PC-9 (cell line): ENCODE results near the gene FOXD2. TPM values are rescaled to one million over a fixed set of nuclear protein-coding genes. Genes with fewer than 3 reads are reported as not detected.

Source experiments
- BruUV-seq: library from RNA; stranded (reverse); fragments of 400-500 nt; replicated peaks from 2 replicates; lab custom pipeline; 2021; lab: Mats Ljungman, UMichigan
- CTCF ChIA-PET: fragments of 300-600 bp; sonication (Branson Sonifier 250); formaldehyde crosslinking; loops from one replicate; lab custom pipeline; 2022; ENCODE audit warnings: antibody characterized with exemption; lab: Charles Lee
- POLR2A ChIA-PET: fragments of 300-600 bp; sonication (Branson Sonifier 250); formaldehyde crosslinking; loops from one replicate; lab custom pipeline; 2022; ENCODE audit warnings: antibody characterized with exemption; ENCODE audit not compliant: unreplicated experiment; lab: Charles Lee
- DNase-seq, 2 experiments: peaks; one replicate each; pipeline versions ENCODE4 v3.0.0 to v3.0.0-alpha.2; 2015 to 2022; ENCODE audit warnings: mixed read lengths in 1 of 2
- H2AFZ ChIP-seq: fragments of 200-600 bp; sonication (generic); 2 replicates; pipeline ENCODE4 v1.8.1; 2017; ENCODE audit warnings: antibody characterized with exemption
- H3F3A ChIP-seq: fragments of 200-600 bp; sonication (generic); 2 replicates; pipeline ENCODE4 v1.8.1; 2017; ENCODE audit warnings: antibody characterized with exemption, mild to moderate bottlenecking, low read depth; ENCODE audit not compliant: insufficient read depth
- H3K27ac ChIP-seq: fragments of 200-600 bp; sonication (generic); 2 replicates; pipeline ENCODE4 v1.6.1; 2016; ENCODE audit warnings: mixed run types
- H3K27me3 ChIP-seq: fragments of 200-600 bp; sonication (generic); 2 replicates; pipeline ENCODE4 v1.6.1; 2016; ENCODE audit warnings: low read depth, mixed run types; ENCODE audit not compliant: insufficient read depth
- H3K36me3 ChIP-seq: fragments of 200-600 bp; sonication (generic); 2 replicates; pipeline ENCODE4 v1.6.1; 2016; ENCODE audit warnings: low read depth, mixed run types
- H3K4me1 ChIP-seq: fragments of 200-600 bp; sonication (generic); replicated peaks from 2 replicates; pipeline ENCODE4 v1.6.1; 2016; ENCODE audit warnings: mixed run types; ENCODE audit not compliant: insufficient read depth
- H3K4me2 ChIP-seq: fragments of 200-600 bp; sonication (generic); 2 replicates; pipeline ENCODE4 v1.6.1; 2017; ENCODE audit warnings: mixed run types
- H3K4me3 ChIP-seq: fragments of 200-600 bp; sonication (generic); 2 replicates; pipeline ENCODE4 v1.6.1; 2016; ENCODE audit warnings: mixed run types
- H3K79me2 ChIP-seq: fragments of 200-600 bp; sonication (generic); 2 replicates; pipeline ENCODE4 v1.6.1; 2017; ENCODE audit warnings: low read depth, mixed run types
- H3K9me2 ChIP-seq: fragments of 200-600 bp; sonication (generic); 2 replicates; pipeline ENCODE4 v1.8.1; 2017; ENCODE audit warnings: mild to moderate bottlenecking; ENCODE audit not compliant: insufficient read depth
- H3K9me3 ChIP-seq: fragments of 200-600 bp; sonication (generic); 2 replicates; pipeline ENCODE4 v1.8.1; 2016; ENCODE audit warnings: low read depth; ENCODE audit not compliant: insufficient read depth
- H4K20me1 ChIP-seq: fragments of 200-600 bp; sonication (generic); 2 replicates; pipeline ENCODE4 v1.8.1; 2017; ENCODE audit not compliant: insufficient read depth
- EZH2 ChIP-seq: fragments of 200-600 bp; sonication (generic); IDR thresholded peaks from 2 replicates; pipeline ENCODE4 v1.8.0; 2017; ENCODE audit warnings: antibody characterized with exemption, low read depth
- intact Hi-C: fragments of 100-400 bp; cut with micrococcal nuclease; formaldehyde crosslinking; loops from one replicate; pipeline ENCODE4 v1.10.0; 2022; ENCODE audit not compliant: unreplicated experiment
- total RNA-seq: library from RNA; stranded (reverse); gene quantifications from 2 replicates; pipeline ENCODE4 v1.2.3, GENCODE V29; 2021
- TF ChIP-seq, protein P1 (sequence below): fragments of 200-600 bp; sonication (generic); conservative IDR thresholded peaks from 2 replicates; pipeline ENCODE4 v1.6.1; 2017; ENCODE audit warnings: mixed run types, antibody characterized with exemption, mild to moderate bottlenecking, moderate library complexity

The FOXD2 gene
- total RNA-seq, 1 experiment from 2014 or later = 0.35 TPM

DNA sequence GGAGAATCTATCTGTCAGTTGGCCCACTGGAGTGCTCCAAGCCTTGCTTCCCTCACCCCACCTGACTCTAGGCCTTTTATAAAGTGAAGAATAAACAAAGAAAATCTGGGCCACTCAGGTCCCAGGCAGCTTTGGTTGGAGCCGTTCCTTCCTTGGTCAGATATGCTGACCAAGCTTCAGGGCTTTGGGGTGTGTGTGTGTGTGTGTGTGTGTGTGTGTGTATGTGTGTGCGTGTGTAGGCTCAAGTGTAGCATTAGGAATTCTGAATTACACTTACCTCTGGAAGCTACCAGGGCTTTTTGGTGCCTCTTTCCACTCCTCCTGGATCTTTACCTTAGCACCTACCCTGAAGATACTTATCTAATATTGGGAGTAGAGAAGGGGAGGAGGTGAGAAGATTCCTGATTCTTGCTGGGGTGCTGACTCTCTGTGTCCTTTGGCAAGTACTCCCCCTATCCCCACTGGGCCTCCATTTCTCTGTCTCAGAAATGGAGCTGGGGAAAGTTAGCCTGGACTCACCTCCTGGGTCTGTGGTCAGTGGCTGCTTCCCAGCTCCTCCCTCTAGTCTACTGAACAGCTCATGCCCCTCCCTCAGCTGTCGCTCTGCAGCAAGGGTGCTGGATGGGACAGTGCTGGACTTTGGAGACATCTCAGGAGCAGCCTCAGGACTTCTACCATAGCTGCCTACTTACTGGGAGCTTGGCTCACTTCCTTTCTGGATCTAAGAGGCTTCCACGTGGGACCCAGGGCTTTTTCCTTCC lies 10.8 kb downstream of the FOXD2 start:
- BruUV-seq = no TSS peak

DNA sequence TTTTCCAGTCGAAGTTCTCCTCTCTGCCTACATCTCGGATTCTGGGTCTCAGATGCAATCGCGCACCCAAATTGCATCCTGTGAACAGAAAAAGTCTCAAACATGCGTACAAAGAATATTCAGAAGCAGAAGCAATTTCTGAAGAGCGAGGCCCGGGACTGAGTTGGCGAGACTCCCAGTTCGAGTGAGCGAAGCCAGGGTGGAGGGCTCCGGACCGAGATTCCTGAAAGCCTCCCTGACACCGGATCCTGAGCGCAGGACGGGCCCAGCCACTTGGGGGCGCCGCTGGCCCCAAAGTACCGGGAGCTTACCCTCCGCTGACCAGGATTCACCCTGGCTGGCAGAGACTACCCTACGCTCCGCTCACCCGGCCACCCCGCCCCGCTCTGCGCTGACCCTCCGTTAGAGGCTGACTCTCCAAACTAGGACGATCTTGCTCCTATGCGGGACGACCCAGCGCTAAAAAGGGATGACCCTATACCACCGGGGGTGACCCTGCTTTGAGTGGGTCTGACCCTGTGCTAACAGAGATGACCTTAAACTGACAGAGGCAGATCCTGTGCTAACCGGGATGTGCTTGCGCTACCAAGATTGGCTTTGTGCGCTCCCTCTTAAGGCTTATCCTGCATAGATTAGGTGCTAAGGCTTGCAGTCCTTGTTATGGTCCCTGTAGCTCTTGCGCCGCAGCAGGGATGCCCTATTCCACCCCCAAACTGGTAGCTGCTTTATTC lies 12.1 kb downstream of the FOXD2 start:
- no peaks in the 10 kb centered on the region for H3K9me3 ChIP-seq
- H3K27ac ChIP-seq = no peak overlapping the region
- H3K36me3 ChIP-seq = no peaks in the 10 kb centered on the region
- ChIA-PET POLR2A (no interaction called here), CTCF (interaction anchor here (0.6 to 1.0 kb wide), 2 partner anchors 12 to 15 kb away, joined by 6 to 13 read pairs; partner anchors contain the start of gene FOXD2)
- BruUV-seq = no TSS peak
- no peaks in the 10 kb centered on the region for H4K20me1 ChIP-seq
- no peak overlapping the region for H2AFZ ChIP-seq
- no peaks in the 10 kb centered on the region for H3K9me2 ChIP-seq
- H3F3A ChIP-seq = no peaks in the 10 kb centered on the region
- intact Hi-C loops = loop anchor here (5.0 kb wide), 1 partner anchor 277 kb away; no protein-coding TSS in a partner anchor
- H3K4me2 ChIP-seq = no peak overlapping the region
- H3K27me3 ChIP-seq = no peaks in the 10 kb centered on the region
- no peak for DNase-seq
- no peaks in the 10 kb centered on the region for H3K79me2 ChIP-seq
- no peaks in the 10 kb centered on the region for H3K4me1 ChIP-seq
- TF ChIP-seq, protein P1, sequence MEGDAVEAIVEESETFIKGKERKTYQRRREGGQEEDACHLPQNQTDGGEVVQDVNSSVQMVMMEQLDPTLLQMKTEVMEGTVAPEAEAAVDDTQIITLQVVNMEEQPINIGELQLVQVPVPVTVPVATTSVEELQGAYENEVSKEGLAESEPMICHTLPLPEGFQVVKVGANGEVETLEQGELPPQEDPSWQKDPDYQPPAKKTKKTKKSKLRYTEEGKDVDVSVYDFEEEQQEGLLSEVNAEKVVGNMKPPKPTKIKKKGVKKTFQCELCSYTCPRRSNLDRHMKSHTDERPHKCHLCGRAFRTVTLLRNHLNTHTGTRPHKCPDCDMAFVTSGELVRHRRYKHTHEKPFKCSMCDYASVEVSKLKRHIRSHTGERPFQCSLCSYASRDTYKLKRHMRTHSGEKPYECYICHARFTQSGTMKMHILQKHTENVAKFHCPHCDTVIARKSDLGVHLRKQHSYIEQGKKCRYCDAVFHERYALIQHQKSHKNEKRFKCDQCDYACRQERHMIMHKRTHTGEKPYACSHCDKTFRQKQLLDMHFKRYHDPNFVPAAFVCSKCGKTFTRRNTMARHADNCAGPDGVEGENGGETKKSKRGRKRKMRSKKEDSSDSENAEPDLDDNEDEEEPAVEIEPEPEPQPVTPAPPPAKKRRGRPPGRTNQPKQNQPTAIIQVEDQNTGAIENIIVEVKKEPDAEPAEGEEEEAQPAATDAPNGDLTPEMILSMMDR = peak; percentile 58
- no peak for TF ChIP-seq EZH2
- no peak overlapping the region for H3K4me3 ChIP-seq

More for the DNA sequence above, 10.8 kb downstream of the FOXD2 start:
- Histone ChIP-seq H3K4me3 (no peak overlapping the region), H4K20me1 (no peaks in the 10 kb centered on the region), H3K27me3 (no peaks in the 10 kb centered on the region), H3F3A (no peaks in the 10 kb centered on the region), H3K4me1 (no peaks in the 10 kb centered on the region), H2AFZ (no peak overlapping the region), H3K27ac (no peak overlapping the region), H3K79me2 (no peaks in the 10 kb centered on the region), H3K9me2 (no peaks in the 10 kb centered on the region), H3K4me2 (no peak overlapping the region), H3K9me3 (no peaks in the 10 kb centered on the region), H3K36me3 (no peaks in the 10 kb centered on the region)
- TF ChIP-seq, protein P1 = no peak
- ChIA-PET CTCF (no interaction called here), POLR2A (no interaction called here)
- intact Hi-C loops = no loop called here
- no peak for DNase-seq

DNA sequence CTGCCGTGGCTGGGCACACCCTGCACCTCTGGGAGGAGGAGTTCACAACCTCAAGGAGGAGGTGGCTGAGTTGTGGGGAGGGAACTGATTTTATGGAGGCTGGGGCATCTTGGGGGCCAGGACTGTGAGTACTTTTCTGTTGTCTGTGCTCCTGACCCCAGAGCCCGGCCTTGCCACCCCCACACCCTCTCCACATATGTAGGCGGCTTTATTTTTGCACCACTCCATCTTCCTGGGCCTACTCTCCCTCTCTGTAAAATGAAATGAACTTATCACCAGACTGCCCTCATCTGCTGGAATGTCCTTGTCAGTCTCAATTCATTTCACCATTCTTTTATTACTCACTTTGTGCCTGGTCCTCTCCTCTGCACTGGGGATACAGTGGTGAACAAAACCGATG lies 12.8 kb downstream of the FOXD2 start:
- intact Hi-C loops = loop anchor here (5.0 kb wide), 1 partner anchor 277 kb away; no protein-coding TSS in a partner anchor
- no peaks in the 10 kb centered on the region for H3K79me2 ChIP-seq
- no peaks in the 10 kb centered on the region for H3K9me2 ChIP-seq
- H3K36me3 ChIP-seq = no peaks in the 10 kb centered on the region
- no peaks in the 10 kb centered on the region for H3K9me3 ChIP-seq
- no TSS peak for BruUV-seq
- H3K27ac ChIP-seq = no peak overlapping the region
- no peaks in the 10 kb centered on the region for H3K27me3 ChIP-seq
- DNase-seq = no peak
- POLR2A ChIA-PET = no interaction called here
- H3K4me2 ChIP-seq = no peak overlapping the region
- H3K4me1 ChIP-seq = no peaks in the 10 kb centered on the region
- CTCF ChIA-PET = interaction anchor here (1.0 kb wide), 1 partner anchor 13 kb away, joined by 6 read pairs; the partner anchor contains the start of gene FOXD2
- no peaks in the 10 kb centered on the region for H4K20me1 ChIP-seq
- no peaks in the 10 kb centered on the region for H3F3A ChIP-seq
- no peak overlapping the region for H3K4me3 ChIP-seq
- no peak overlapping the region for H2AFZ ChIP-seq
- no peak for TF ChIP-seq EZH2
- TF ChIP-seq, protein P1 = no peak
